Mesenchymal stem cell (in vitro differentiated cells and primary cell): Measurements from ENCODE around the gene FLAD1.

Experiments used
- DNase-seq: peaks from one replicate; pipeline ENCODE4 v3.0.0-alpha.2; 2013
- H2AFZ ChIP-seq: one replicate; pipeline ENCODE4 v1.6.1; 2013; ENCODE audit warnings: low read depth, mild to moderate bottlenecking, control low read depth, inconsistent platforms, low read length, moderate library complexity
- H2AK5ac ChIP-seq: 2 replicates; pipeline ENCODE4 v1.6.1; 2013; ENCODE audit warnings: low read length, moderate library complexity, mild to moderate bottlenecking, inconsistent platforms; ENCODE audit not compliant: severe bottlenecking
- H2BK120ac ChIP-seq: one replicate; pipeline ENCODE4 v1.6.1; 2013; ENCODE audit warnings: low read depth, mild to moderate bottlenecking, inconsistent platforms, low read length, moderate library complexity
- H2BK12ac ChIP-seq, 2 experiments: one replicate each; pipeline ENCODE4 v1.6.1; 2013; ENCODE audit warnings: inconsistent platforms in 2 of 2, low read length in 2 of 2, mild to moderate bottlenecking in 2 of 2, moderate library complexity in 2 of 2, control low read depth in 1 of 2
- H2BK15ac ChIP-seq: one replicate; pipeline ENCODE4 v1.6.1; 2013; ENCODE audit warnings: mild to moderate bottlenecking, low read depth, inconsistent platforms; ENCODE audit not compliant: poor library complexity, severe bottlenecking
- H2BK5ac ChIP-seq: 2 replicates; pipeline ENCODE4 v1.6.1; 2013; ENCODE audit warnings: low read depth, mild to moderate bottlenecking, low read length, control low read depth, inconsistent platforms; ENCODE audit not compliant: poor library complexity, severe bottlenecking
- H3K14ac ChIP-seq, 2 experiments: one replicate each; pipeline ENCODE4 v1.6.1; 2013; ENCODE audit warnings: inconsistent platforms in 2 of 2, low read length in 2 of 2, control low read depth in 1 of 2, mild to moderate bottlenecking in 1 of 2, moderate library complexity in 1 of 2
- H3K18ac ChIP-seq, 2 experiments: one replicate each; pipeline ENCODE4 v1.6.1; 2013; ENCODE audit warnings: inconsistent platforms in 2 of 2, low read length in 2 of 2, control low read depth in 1 of 2, low read depth in 1 of 2, mild to moderate bottlenecking in 1 of 2
- H3K23ac ChIP-seq, 2 experiments: one replicate each; pipeline ENCODE4 v1.6.1; 2013; ENCODE audit warnings: inconsistent platforms in 2 of 2, low read length in 2 of 2, mild to moderate bottlenecking in 2 of 2, moderate library complexity in 2 of 2, control low read depth in 1 of 2
- H3K27ac ChIP-seq: 2 replicates; pipeline ENCODE4 v1.5.1; 2013; ENCODE audit warnings: mild to moderate bottlenecking, moderate library complexity, low read length, control low read depth, inconsistent platforms; ENCODE audit not compliant: poor library complexity, severe bottlenecking
- H3K27me3 ChIP-seq, 2 experiments: 2 replicates each; pipeline versions ENCODE4 v1.6.1 to v1.7.0; 2013; ENCODE audit warnings: low read length in 2 of 2, mild to moderate bottlenecking in 2 of 2, moderate library complexity in 2 of 2, control low read depth in 1 of 2, inconsistent platforms in 1 of 2; ENCODE audit not compliant: control insufficient read depth in 1 of 2, insufficient read depth in 1 of 2
- H3K36me3 ChIP-seq, 2 experiments: 2 replicates each; pipeline versions ENCODE4 v1.6.1 to v1.7.0; 2013; ENCODE audit warnings: low read length in 2 of 2, control low read depth in 1 of 2, inconsistent platforms in 1 of 2, low read depth in 1 of 2, mild to moderate bottlenecking in 1 of 2; ENCODE audit not compliant: insufficient read depth in 2 of 2, control insufficient read depth in 1 of 2
- H3K4ac ChIP-seq, 2 experiments: one replicate each; pipeline ENCODE4 v1.6.1; 2013; ENCODE audit warnings: inconsistent platforms in 2 of 2, low read length in 2 of 2, mild to moderate bottlenecking in 2 of 2, moderate library complexity in 2 of 2, control low read depth in 1 of 2, low read depth in 1 of 2
- H3K4me1 ChIP-seq: 2 replicates; pipeline ENCODE4 v1.6.1; 2013; ENCODE audit warnings: low read depth, low read length, control low read depth; ENCODE audit not compliant: control insufficient read depth, insufficient read depth
- H3K4me2 ChIP-seq: 2 replicates; pipeline ENCODE4 v1.6.1; 2013; ENCODE audit warnings: low read length, mild to moderate bottlenecking, inconsistent platforms; ENCODE audit not compliant: poor library complexity, severe bottlenecking
- H3K4me3 ChIP-seq, 2 experiments: 2 replicates each; pipeline versions ENCODE4 v1.5.1 to v1.7.0; 2013; ENCODE audit warnings: low read length in 2 of 2, mild to moderate bottlenecking in 2 of 2, control low read depth in 1 of 2, low read depth in 1 of 2; ENCODE audit not compliant: insufficient read depth in 1 of 2
- H3K79me1 ChIP-seq: replicated peaks from 2 replicates; pipeline ENCODE4 v1.6.1; 2013; ENCODE audit warnings: mild to moderate bottlenecking, control low read depth, low read length, inconsistent platforms; ENCODE audit not compliant: poor library complexity, severe bottlenecking
- H3K9ac ChIP-seq: 2 replicates; pipeline ENCODE4 v1.7.0; 2013; ENCODE audit warnings: mild to moderate bottlenecking, low read length, moderate library complexity
- H3K9me3 ChIP-seq: 2 replicates; pipeline ENCODE4 v1.7.0; 2013; ENCODE audit warnings: mild to moderate bottlenecking, low read length; ENCODE audit not compliant: control insufficient read depth
- H4K8ac ChIP-seq: one replicate; pipeline ENCODE4 v1.6.1; 2013; ENCODE audit warnings: inconsistent platforms, mild to moderate bottlenecking, low read length, moderate library complexity
- H4K91ac ChIP-seq: one replicate; pipeline ENCODE4 v1.6.1; 2013; ENCODE audit warnings: mild to moderate bottlenecking, low read length, inconsistent platforms
- WGBS: methylation state at CpG from one replicate; pipeline ENCODE4 v1.1.7; 2013; ENCODE audit warnings: mixed read lengths; 5-methylcytosine and 5-hydroxymethylcytosine counted together

FLAD1 gene

GRCh38 chr1:155012776-155013602 lies 29.8 kb downstream of the FLAD1 start:
- Histone ChIP-seq H4K91ac (no peak overlapping the region), H3K4me2 (no peak overlapping the region), H2BK15ac (no peak overlapping the region), H3K23ac (no peak overlapping the region), H3K4ac (no peak overlapping the region), H2BK12ac (no peak overlapping the region), H2BK120ac (no peak overlapping the region), H2AFZ (no peak overlapping the region), H3K4me3 (no peak overlapping the region), H3K14ac (no peak overlapping the region), H3K9me3 (no peaks in the 10 kb centered on the region), H3K9ac (no peak overlapping the region), H3K18ac (no peak overlapping the region), H3K79me1 (peaks cover 34% of the 10 kb centered on the region), H3K27ac (no peak overlapping the region), H3K4me1 (peaks cover 28% of the 10 kb centered on the region), H4K8ac (no peak overlapping the region), H3K27me3 (no peaks in the 10 kb centered on the region), H2BK5ac (no peak overlapping the region), H2AK5ac (no peak overlapping the region), H3K36me3 (peaks cover 34 to 85% of the 10 kb centered on the region in 2 experiments)
- 83% methylated on average over 1 of the region's 3 CpGs for WGBS
- no peak for DNase-seq

- H4K8ac ChIP-seq, result no peak overlapping the region
- DNase-seq, result no peak
- H3K23ac ChIP-seq, result no peak overlapping the region
- H3K27me3 ChIP-seq, result no peaks in the 10 kb centered on the region
- H3K4me2 ChIP-seq, result no peak overlapping the region
- no peak overlapping the region for H2BK15ac ChIP-seq
- H2AFZ ChIP-seq, result no peak overlapping the region
- H3K4me3 ChIP-seq, result no peak overlapping the region
- no peak overlapping the region for H3K14ac ChIP-seq
- peaks cover 28% of the 10 kb centered on the region for H3K4me1 ChIP-seq
- no peak overlapping the region for H3K27ac ChIP-seq
- H3K36me3 ChIP-seq, result peaks cover 34 to 79% of the 10 kb centered on the region in 2 experiments
- H2BK5ac ChIP-seq, result no peak overlapping the region
- H2BK120ac ChIP-seq, result peak overlapping the region; percentile 38
- no peak overlapping the region for H2BK12ac ChIP-seq
- no peak overlapping the region for H4K91ac ChIP-seq
- 74% methylated on average over 8 of the region's 8 CpGs for WGBS
- H2AK5ac ChIP-seq, result no peak overlapping the region
- H3K9me3 ChIP-seq, result no peaks in the 10 kb centered on the region
- no peak overlapping the region for H3K4ac ChIP-seq
- H3K79me1 ChIP-seq, result peaks cover 31% of the 10 kb centered on the region
- H3K9ac ChIP-seq, result no peak overlapping the region
- no peak overlapping the region for H3K18ac ChIP-seq
Observed at GRCh38 chr1:155013632-155014031, 30.5 kb downstream of the FLAD1 start.

- H2BK5ac ChIP-seq, result no peak overlapping the region
- no peak overlapping the region for H3K27ac ChIP-seq
- peaks cover 35% of the 10 kb centered on the region for H3K4me1 ChIP-seq
- H2AFZ ChIP-seq, result no peak overlapping the region
- H3K4ac ChIP-seq, result no peak overlapping the region
- H3K79me1 ChIP-seq, result peaks cover 28% of the 10 kb centered on the region
- H3K4me2 ChIP-seq, result no peak overlapping the region
- DNase-seq, result no peak
- no peak overlapping the region for H3K18ac ChIP-seq
- 96% methylated on average over 31 of the region's 31 CpGs for WGBS
- no peak overlapping the region for H3K9ac ChIP-seq
- H3K27me3 ChIP-seq, result no peaks in the 10 kb centered on the region
- H3K23ac ChIP-seq, result no peak overlapping the region
- H4K8ac ChIP-seq, result no peak overlapping the region
- peaks cover 34 to 66% of the 10 kb centered on the region in 2 experiments for H3K36me3 ChIP-seq
- H3K14ac ChIP-seq, result no peak overlapping the region
- no peak overlapping the region for H4K91ac ChIP-seq
- H3K9me3 ChIP-seq, result no peaks in the 10 kb centered on the region
- H2BK12ac ChIP-seq, result no peak overlapping the region
- H3K4me3 ChIP-seq, result no peak overlapping the region
- no peak overlapping the region for H2AK5ac ChIP-seq
- no peak overlapping the region for H2BK15ac ChIP-seq
- H2BK120ac ChIP-seq, result no peak overlapping the region
Observed at GRCh38 chr1:155014709-155015508, 31.8 kb downstream of the FLAD1 start.

GRCh38 chr1:155015527-155016230 lies 32.5 kb downstream of the FLAD1 start:
- no peak overlapping the region for H3K4ac ChIP-seq
- no peaks in the 10 kb centered on the region for H3K9me3 ChIP-seq
- peaks cover 23% of the 10 kb centered on the region for H3K79me1 ChIP-seq
- H3K4me3 ChIP-seq, result no peak overlapping the region
- no peak overlapping the region for H2BK12ac ChIP-seq
- no peak overlapping the region for H2AFZ ChIP-seq
- H3K9ac ChIP-seq, result no peak overlapping the region
- H3K4me1 ChIP-seq, result peaks cover 35% of the 10 kb centered on the region
- no peaks in the 10 kb centered on the region for H3K27me3 ChIP-seq
- DNase-seq, result no peak
- H2BK5ac ChIP-seq, result no peak overlapping the region
- H2BK15ac ChIP-seq, result no peak overlapping the region
- 93% methylated on average over 16 of the region's 16 CpGs for WGBS
- no peak overlapping the region for H2AK5ac ChIP-seq
- peaks cover 34 to 58% of the 10 kb centered on the region in 2 experiments for H3K36me3 ChIP-seq
- no peak overlapping the region for H3K23ac ChIP-seq
- H3K27ac ChIP-seq, result no peak overlapping the region
- no peak overlapping the region for H3K14ac ChIP-seq
- no peak overlapping the region for H2BK120ac ChIP-seq
- no peak overlapping the region for H4K8ac ChIP-seq
- H3K4me2 ChIP-seq, result no peak overlapping the region
- no peak overlapping the region for H3K18ac ChIP-seq
- H4K91ac ChIP-seq, result no peak overlapping the region
